ENCODE results near the gene ENDOG.

- TF ChIP-seq, protein P1, sequence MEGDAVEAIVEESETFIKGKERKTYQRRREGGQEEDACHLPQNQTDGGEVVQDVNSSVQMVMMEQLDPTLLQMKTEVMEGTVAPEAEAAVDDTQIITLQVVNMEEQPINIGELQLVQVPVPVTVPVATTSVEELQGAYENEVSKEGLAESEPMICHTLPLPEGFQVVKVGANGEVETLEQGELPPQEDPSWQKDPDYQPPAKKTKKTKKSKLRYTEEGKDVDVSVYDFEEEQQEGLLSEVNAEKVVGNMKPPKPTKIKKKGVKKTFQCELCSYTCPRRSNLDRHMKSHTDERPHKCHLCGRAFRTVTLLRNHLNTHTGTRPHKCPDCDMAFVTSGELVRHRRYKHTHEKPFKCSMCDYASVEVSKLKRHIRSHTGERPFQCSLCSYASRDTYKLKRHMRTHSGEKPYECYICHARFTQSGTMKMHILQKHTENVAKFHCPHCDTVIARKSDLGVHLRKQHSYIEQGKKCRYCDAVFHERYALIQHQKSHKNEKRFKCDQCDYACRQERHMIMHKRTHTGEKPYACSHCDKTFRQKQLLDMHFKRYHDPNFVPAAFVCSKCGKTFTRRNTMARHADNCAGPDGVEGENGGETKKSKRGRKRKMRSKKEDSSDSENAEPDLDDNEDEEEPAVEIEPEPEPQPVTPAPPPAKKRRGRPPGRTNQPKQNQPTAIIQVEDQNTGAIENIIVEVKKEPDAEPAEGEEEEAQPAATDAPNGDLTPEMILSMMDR (IDR thresholded peaks at IDR 0.05): no peak
- TF ChIP-seq POLR2A (IDR thresholded peaks at IDR 0.05) (no peak), POLR2AphosphoS5 (IDR thresholded peaks at IDR 0.05; ENCODE audit: insufficient read depth in 1 of 2, low read depth in 1 of 2) (no peak)
These were observed 35.6 kb upstream of the ENDOG start for GRCh38 chr9:128782669-128783068.
